CD1c-positive myeloid dendritic cell (primary cell): Measurements from ENCODE around the gene VDAC1.
A peak's percentile ranks its signal among the peaks of the same experiment; 100 is the strongest.

Source experiments
- DNase-seq: peaks from one replicate; pipeline ENCODE4 v3.0.0-alpha.2; 2016; ENCODE audit errors: extremely low spot score

Gene VDAC1

GRCh38 chr5:134024811-134025210 lies 20.0 kb upstream of the VDAC1 start:
- DNase-seq, result no peak

- no peak for DNase-seq
These were observed 17.6 kb upstream of the VDAC1 start for GRCh38 chr5:134022333-134022732.

GRCh38 chr5:134020188-134020587 lies 15.4 kb upstream of the VDAC1 start:
- DNase-seq, result no peak

- DNase-seq, result no peak
These were observed 14.9 kb upstream of the VDAC1 start for GRCh38 chr5:134019636-134020035.

- DNase-seq, result no peak
These were observed 14.2 kb upstream of the VDAC1 start for GRCh38 chr5:134018986-134019316.

- DNase-seq, result no peak
These were observed 13.6 kb upstream of the VDAC1 start for GRCh38 chr5:134018154-134018985.

GRCh38 chr5:134008266-134008749 lies 3.5 kb upstream of the VDAC1 start:
- no peak for DNase-seq

- no peak for DNase-seq
These were observed 2.9 kb upstream of the VDAC1 start for GRCh38 chr5:134007581-134008265.

GRCh38 chr5:134006115-134006514 lies 1.3 kb upstream of the VDAC1 start:
- DNase-seq, result no peak

GRCh38 chr5:134005417-134006061 lies 764 bp upstream of the VDAC1 start:
- no peak for DNase-seq

GRCh38 chr5:134003817-134004625 lies 754 bp downstream of the VDAC1 start:
- DNase-seq, result peak; percentile 92

- DNase-seq, result no peak
These were observed 1.5 kb downstream of the VDAC1 start for GRCh38 chr5:134003064-134003816.

GRCh38 chr5:134001938-134002731 lies 2.6 kb downstream of the VDAC1 start:
- DNase-seq, result no peak

GRCh38 chr5:134000696-134001453 lies 3.9 kb downstream of the VDAC1 start:
- no peak for DNase-seq

GRCh38 chr5:134000091-134000511 lies 4.7 kb downstream of the VDAC1 start:
- no peak for DNase-seq

GRCh38 chr5:133998807-133999206 lies 6.0 kb downstream of the VDAC1 start:
- no peak for DNase-seq

GRCh38 chr5:133998042-133998441 lies 6.7 kb downstream of the VDAC1 start:
- no peak for DNase-seq

GRCh38 chr5:133996683-133997252 lies 8.0 kb downstream of the VDAC1 start:
- DNase-seq, result peak; percentile 28

- no peak for DNase-seq
These were observed 8.8 kb downstream of the VDAC1 start for GRCh38 chr5:133995883-133996563.
